HG03066 (cell line): Measurements from ENCODE around the gene PRRC1.

Source experiments
- ATAC-seq: cut with Tn5 transposase; IDR thresholded peaks from one replicate; pipeline ENCODE4 v1.9.1; 2021; ENCODE audit warnings: low read depth; ENCODE audit not compliant: unreplicated experiment

The PRRC1 gene

GRCh38 chr5:127517480-127518318 lies at the start of gene PRRC1:
PRRC1 (plus strand) TSS chr5:127517640; CDS start chr5:127523480, 5,840 bp downstream.
- peak; percentile 87 for ATAC-seq

DNA sequence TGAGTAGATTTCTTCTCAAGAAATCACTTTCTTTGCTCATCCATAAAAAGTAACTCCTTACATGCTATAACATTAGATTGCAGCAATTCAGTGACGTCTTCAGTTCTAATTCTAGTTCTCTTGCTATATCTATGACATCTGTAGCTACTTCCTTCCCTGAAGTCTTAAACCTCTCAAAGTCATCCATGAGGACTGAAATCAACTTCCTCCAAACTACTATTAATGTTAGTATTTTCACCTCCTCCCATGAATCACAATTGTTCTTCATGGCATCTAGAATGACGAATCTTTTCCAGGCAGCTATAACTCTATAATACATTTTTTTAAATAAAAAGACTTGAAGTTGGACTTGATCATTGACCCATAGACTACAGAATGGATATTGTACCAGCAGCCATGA lies 46.2 kb upstream of the PRRC1 start:
- no peak for ATAC-seq

DNA sequence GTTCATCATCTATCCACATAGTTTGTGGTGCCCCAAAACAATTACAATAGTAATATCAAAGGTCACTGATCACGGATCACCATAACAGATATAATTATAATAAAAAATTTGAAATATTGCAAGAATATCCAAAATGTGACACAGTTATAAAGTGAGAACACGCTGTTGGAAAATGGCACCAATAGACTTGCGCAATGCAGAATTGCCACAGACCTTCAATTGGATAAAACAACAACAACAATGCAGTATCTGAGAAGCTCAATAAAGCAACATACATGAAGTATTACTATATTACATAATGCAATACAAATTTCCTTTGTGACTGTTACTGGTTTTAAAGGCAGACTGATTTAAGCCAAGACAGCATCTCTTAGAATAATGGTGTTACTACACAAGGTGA lies 44.7 kb upstream of the PRRC1 start:
- ATAC-seq: no peak

- no peak for ATAC-seq
Measured at GRCh38 chr5:127486471-127486870, 31.0 kb upstream of the PRRC1 start.

GRCh38 chr5:127492854-127493738 lies 24.3 kb upstream of the PRRC1 start:
- ATAC-seq: peak; percentile 71

GRCh38 chr5:127498548-127498947 lies 18.9 kb upstream of the PRRC1 start:
- no peak for ATAC-seq

GRCh38 chr5:127505905-127506304 lies 11.5 kb upstream of the PRRC1 start:
- ATAC-seq: no peak

DNA sequence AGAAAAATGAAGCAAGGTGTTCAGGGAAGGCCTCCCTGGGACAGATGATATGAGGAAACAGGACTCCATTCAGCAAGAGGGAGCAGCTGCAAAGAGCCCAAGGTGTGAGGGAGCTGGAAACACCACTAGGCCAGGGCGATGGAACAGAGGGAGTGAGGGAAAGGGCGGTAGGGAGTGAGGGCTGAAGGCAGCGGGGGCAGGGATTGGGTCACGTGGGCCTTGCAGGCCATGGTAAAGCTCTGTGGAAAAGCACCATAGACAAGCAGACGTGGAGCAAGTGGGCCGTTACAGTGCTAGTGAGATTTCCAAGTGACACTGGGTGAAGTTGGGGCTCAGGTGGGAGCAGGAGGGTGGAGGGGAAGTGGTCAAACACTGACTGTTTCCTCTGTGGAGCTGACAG lies 10.8 kb upstream of the PRRC1 start:
- no peak for ATAC-seq

DNA sequence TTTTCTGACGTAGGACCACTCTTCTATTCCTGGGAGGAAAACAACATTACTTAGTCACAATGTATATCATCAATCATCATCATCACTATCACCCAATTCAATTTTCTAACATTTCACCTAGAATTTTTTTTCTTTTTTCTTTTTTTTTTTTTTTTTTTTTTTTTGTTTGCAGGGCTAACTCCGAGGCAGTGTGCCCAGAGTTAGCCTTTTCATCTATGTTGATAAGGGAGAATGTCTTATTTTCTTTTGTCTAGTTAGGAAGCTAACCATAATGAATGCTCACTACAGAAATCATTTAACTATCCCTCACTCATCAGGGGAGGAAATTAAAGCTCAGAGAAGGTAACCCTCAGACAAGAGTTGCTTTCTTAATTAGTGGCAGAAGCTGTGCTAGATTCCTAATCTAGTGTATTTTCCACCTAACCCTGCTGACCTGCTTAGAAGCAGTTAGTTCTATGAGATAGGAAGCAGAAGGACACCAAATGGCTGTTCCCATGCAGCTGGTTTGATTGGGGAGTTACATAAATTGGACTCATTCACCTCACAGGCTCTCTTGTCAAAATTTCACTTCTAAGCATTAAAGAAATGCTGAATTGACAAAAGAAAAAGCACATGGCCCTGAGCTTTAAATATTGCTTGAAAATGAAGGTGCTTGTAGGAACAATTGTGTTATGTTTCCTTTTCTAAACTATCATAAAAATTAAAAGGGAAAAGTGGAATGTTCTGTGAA lies 8.6 kb upstream of the PRRC1 start:
- ATAC-seq: no peak

- no peak for ATAC-seq
Measured at GRCh38 chr5:127513408-127513970, 4.0 kb upstream of the PRRC1 start.

DNA sequence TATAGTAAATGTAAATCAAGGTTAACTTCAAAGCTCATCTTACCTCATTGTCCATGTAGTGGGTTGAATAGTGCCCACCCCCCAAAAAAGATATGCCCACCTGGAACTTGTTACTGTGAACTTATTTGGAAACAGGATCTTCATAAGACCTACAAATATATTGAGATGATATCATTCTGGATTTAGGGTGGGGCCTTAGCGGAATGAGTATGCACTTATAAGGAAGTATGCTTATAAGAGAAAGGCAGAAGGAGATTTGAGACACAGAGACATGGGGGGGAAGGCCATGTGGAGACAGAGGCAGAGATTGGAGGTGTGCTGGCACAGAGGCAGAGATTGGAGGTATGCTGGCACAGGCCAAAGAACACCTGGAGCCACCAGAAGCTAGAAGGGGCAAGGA lies 2.6 kb upstream of the PRRC1 start:
- no peak for ATAC-seq

DNA sequence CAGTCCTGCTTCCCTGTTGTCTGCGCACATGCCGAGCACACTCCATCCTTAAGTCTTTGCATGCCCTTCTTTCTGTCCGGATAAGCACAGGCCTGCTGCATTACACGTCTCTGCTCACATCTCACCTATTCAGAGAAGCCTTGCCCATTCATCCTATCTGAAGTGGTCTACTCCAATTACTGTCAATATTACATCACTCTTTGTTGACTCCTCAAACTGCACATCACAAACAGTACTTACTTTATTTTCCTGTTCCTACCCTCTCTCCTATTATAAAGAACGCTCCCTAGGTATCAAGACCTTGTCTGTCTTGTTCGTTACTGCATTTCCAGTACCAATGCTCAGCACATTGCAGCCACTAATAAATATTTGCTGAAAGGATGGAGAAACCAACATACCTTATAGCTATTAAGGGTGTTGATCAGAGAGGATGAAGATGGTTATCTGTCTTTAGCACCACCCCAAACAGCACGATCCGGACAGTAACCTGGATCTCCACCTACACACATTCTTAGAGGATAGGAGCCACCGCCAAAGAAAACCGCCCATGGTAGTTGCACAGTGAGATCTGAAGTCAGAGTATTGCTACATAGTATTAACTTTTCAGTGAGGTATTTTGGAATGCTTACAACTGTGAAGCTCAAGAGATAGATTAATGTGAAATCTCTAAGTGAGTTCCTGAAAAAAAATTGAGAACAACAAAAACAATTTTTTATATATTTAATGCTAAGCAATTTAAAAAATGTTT lies 1.6 kb upstream of the PRRC1 start:
- ATAC-seq: no peak

GRCh38 chr5:127517110-127517479 lies 345 bp upstream of the PRRC1 start:
- ATAC-seq: peak; percentile 32

DNA sequence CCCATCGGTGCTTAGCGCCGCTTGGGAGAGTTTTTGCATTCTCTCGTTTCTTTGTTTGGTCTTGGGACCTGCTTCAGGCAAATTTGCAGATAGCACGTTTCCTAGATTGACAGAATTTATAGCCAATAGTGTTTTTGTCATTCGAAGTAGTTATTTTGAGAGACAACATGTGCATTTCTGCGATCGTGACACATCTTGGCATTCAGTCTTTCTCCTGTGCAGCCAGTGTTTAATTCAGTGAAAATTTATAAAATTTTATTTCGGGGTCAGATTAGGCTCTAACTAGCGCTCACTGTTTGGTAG lies 830 bp downstream of the PRRC1 start:
- peak; percentile 32 for ATAC-seq

GRCh38 chr5:127519527-127519926 lies 2.1 kb downstream of the PRRC1 start:
- ATAC-seq: no peak

- ATAC-seq: no peak
Measured at GRCh38 chr5:127521138-127521770, 3.8 kb downstream of the PRRC1 start.

DNA sequence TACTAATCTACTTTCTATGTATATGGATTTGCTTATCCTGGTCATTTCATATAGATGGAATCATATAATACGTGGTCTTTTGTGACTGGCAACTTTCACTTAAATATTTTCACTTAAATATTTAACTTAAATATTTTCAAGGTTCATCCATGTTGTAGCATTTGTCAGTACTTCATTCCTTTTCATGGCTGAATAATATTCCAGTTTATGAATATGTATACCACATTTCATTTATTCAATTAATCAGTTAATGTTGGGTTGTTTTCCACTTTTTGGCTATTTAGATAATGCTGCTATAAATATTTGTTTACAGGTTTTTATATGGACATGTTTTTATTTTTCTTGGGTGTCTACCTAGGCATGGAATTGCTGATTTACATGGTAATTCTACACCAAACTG lies 7.7 kb downstream of the PRRC1 start:
- no peak for ATAC-seq

- ATAC-seq: no peak
Measured at GRCh38 chr5:127529904-127530682, 12.7 kb downstream of the PRRC1 start.

DNA sequence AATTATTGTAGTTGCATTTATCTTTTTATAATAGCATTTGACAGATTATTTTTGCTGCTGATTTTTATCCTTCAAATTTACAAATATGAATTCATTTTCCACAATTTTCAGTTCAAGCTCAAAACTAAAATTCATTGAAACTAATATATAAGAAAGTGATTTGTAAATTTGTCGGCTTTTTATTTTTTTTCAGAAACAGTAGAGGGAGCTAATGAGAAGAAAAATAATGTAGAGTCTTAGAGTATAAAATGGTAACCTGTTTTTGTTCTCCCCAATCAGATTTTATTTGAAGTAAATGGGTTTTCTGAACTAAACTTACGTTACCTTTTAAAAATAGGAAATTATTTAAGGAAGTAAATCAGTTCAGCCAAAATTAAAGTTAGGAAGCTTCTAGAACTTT lies 19.2 kb downstream of the PRRC1 start:
- ATAC-seq: no peak
